ENCODE results near the gene ABO.
"Not testable (repeated sequence)": the region's sequence is repeated elsewhere in the genome, so short reads cannot be mapped to it uniquely, and the experiment has no call there.

- TF ChIP-seq RFX5 (IDR thresholded peaks at IDR 0.05; ENCODE audit: low read depth, low read length); CTCF (IDR thresholded peaks at IDR 0.05 in 2 of 3, conservative IDR thresholded peaks at IDR 0.05 in 1 of 3; ENCODE audit: insufficient read depth in 2 of 3, low read depth in 1 of 3, low read length in 3 of 3); EZH2 (IDR thresholded peaks at IDR 0.05; ENCODE audit: borderline replicate concordance, low read depth, low read length); ZNF263 (CRISPR knock-in tag; IDR thresholded peaks at IDR 0.05; ENCODE audit: borderline replicate concordance); HDAC6 (IDR thresholded peaks at IDR 0.05; ENCODE audit: low read depth, low read length); XRCC3 (IDR thresholded peaks at IDR 0.05): not testable (repeated sequence)
- TF ChIP-seq, protein P1, sequence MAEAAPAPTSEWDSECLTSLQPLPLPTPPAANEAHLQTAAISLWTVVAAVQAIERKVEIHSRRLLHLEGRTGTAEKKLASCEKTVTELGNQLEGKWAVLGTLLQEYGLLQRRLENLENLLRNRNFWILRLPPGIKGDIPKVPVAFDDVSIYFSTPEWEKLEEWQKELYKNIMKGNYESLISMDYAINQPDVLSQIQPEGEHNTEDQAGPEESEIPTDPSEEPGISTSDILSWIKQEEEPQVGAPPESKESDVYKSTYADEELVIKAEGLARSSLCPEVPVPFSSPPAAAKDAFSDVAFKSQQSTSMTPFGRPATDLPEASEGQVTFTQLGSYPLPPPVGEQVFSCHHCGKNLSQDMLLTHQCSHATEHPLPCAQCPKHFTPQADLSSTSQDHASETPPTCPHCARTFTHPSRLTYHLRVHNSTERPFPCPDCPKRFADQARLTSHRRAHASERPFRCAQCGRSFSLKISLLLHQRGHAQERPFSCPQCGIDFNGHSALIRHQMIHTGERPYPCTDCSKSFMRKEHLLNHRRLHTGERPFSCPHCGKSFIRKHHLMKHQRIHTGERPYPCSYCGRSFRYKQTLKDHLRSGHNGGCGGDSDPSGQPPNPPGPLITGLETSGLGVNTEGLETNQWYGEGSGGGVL (CRISPR knock-in tag; IDR thresholded peaks at IDR 0.05) = not testable (repeated sequence)
Observed at GRCh38 chr9:133218049-133218975, 56.7 kb downstream of the ABO start.

Data from K562 (cell line).